A549 (cell line): ENCODE data around the gene ZWILCH. TPM values are rescaled to one million over a fixed set of nuclear protein-coding genes. Genes with fewer than 3 reads are reported as not detected.

Experiments used
- ATAC-seq, 2 experiments: fragments of 200-7000 bp in 1 of 2; fragments of >200 bp in 1 of 2; cut with Nextera tagmentation in 1 of 2; cut with Tn5 transposase in 1 of 2; 3 replicates each; pipeline versions ENCODE4 v1.8.0 to v1.9.1; 2018 to 2020; ENCODE audit warnings: mild to moderate bottlenecking in 1 of 2, moderate library complexity in 1 of 2
- CTCF ChIA-PET: fragments of 300-600 bp; sonication (Branson Sonifier 250); formaldehyde crosslinking; extraction: SDS; loops from one replicate; lab custom pipeline; 2021; ENCODE audit warnings: antibody characterized with exemption, inconsistent platforms; lab: Yijun Ruan, JAX
- POLR2A ChIA-PET: fragments of 350-600 bp; formaldehyde crosslinking; extraction: SDS; loops from one replicate; lab custom pipeline; 2021; ENCODE audit warnings: antibody characterized with exemption, inconsistent platforms; lab: Yijun Ruan, JAX
- DNase-seq, 2 experiments: peaks; one replicate each; pipeline versions ENCODE4 v3.0.0 to v3.0.0-alpha.2; 2011 to 2016; ENCODE audit warnings: low read depth in 1 of 2, low spot score in 1 of 2
- FAIRE-seq: peaks from 2 replicates; lab custom pipeline; 2011; peaks lifted over from hg19 to GRCh38; lab: Jason Lieb, UNC
- H3K27ac ChIP-seq, 2 experiments: fragments of >200 bp; sonication (Bioruptor Twin); formaldehyde crosslinking; 3 replicates each; pipeline ENCODE4 v1.5.1; 2016 to 2017
- H3K4me1 ChIP-seq: fragments of >200 bp; sonication (Bioruptor Twin); formaldehyde crosslinking; 3 replicates; pipeline ENCODE4 v1.6.1; 2016
- H3K4me2 ChIP-seq: fragments of >200 bp; sonication (Bioruptor Twin); formaldehyde crosslinking; 3 replicates; pipeline ENCODE4 v1.6.1; 2016
- H3K4me3 ChIP-seq: fragments of >200 bp; sonication (Bioruptor Twin); formaldehyde crosslinking; 3 replicates; pipeline ENCODE4 v1.5.1; 2016
- H3K9me3 ChIP-seq: fragments of >200 bp; sonication (Bioruptor Twin); formaldehyde crosslinking; 3 replicates; pipeline ENCODE4 v1.6.1; 2016
- BCL3 ChIP-seq: fragments of >200 bp; sonication (Bioruptor Twin); formaldehyde crosslinking; IDR thresholded peaks from 3 replicates; pipeline ENCODE4 v1.6.1; 2016
- BHLHE40 ChIP-seq: IDR thresholded peaks from 2 replicates; pipeline ENCODE4 v1.6.1; 2012; ENCODE audit warnings: low read depth, low read length, inconsistent platforms
- CBX8 ChIP-seq: fragments of 200-600 bp; sonication (generic); IDR thresholded peaks from 2 replicates; pipeline ENCODE4 v1.6.1; 2016
- CHD4 ChIP-seq: fragments of 200-600 bp; sonication (generic); IDR thresholded peaks from 2 replicates; pipeline ENCODE4 v1.6.1; 2016; ENCODE audit warnings: antibody characterized with exemption, mild to moderate bottlenecking, borderline replicate concordance
- EHF ChIP-seq: fragments of 250-450 bp; sonication (Bioruptor Pico); IDR thresholded peaks from 2 replicates; pipeline ENCODE4 v1.5.0; 2020; ENCODE audit warnings: mild to moderate bottlenecking
- EHMT2 ChIP-seq: fragments of 200-600 bp; sonication (generic); IDR thresholded peaks from 2 replicates; pipeline ENCODE4 v1.6.1; 2016; ENCODE audit warnings: antibody characterized with exemption, low read depth, mild to moderate bottlenecking, moderate library complexity
- FOSB ChIP-seq: fragments of 250-450 bp; sonication (Bioruptor Pico); IDR thresholded peaks from 2 replicates; pipeline ENCODE4 v1.5.0; 2020; ENCODE audit warnings: mild to moderate bottlenecking, moderate library complexity
- GATA3 ChIP-seq: IDR thresholded peaks from 2 replicates; pipeline ENCODE4 v1.6.1; 2012; ENCODE audit warnings: borderline replicate concordance
- HEYL ChIP-seq: fragments of 250-450 bp; sonication (Bioruptor Pico); IDR thresholded peaks from 2 replicates; pipeline ENCODE4 v1.8.0; 2021; ENCODE audit warnings: mild to moderate bottlenecking, moderate library complexity
- HOXB13 ChIP-seq: fragments of 250-450 bp; sonication (Bioruptor Pico); IDR thresholded peaks from 2 replicates; pipeline ENCODE4 v1.5.0; 2020; ENCODE audit warnings: low read depth, mild to moderate bottlenecking, moderate library complexity
- HOXB5 ChIP-seq: fragments of 250-450 bp; sonication (Bioruptor Pico); IDR thresholded peaks from 2 replicates; pipeline ENCODE4 v1.5.0; 2020; ENCODE audit warnings: mild to moderate bottlenecking, moderate library complexity
- JUN ChIP-seq, 2 experiments: fragments of >200 bp; sonication (Bioruptor Twin); formaldehyde crosslinking; IDR thresholded peaks; 2 replicates in 1 of 2; 3 replicates in 1 of 2; pipeline ENCODE4 v1.6.1; 2016 to 2017
- KDM1A ChIP-seq: fragments of 200-600 bp; sonication (generic); IDR thresholded peaks from 2 replicates; pipeline ENCODE4 v1.6.1; 2016; ENCODE audit warnings: low read depth, mild to moderate bottlenecking
- KDM5A ChIP-seq: fragments of 200-600 bp; sonication (generic); IDR thresholded peaks from 2 replicates; pipeline ENCODE4 v1.6.1; 2016; ENCODE audit warnings: antibody characterized with exemption, mild to moderate bottlenecking
- NFE2L2 ChIP-seq: fragments of 150-350 bp; conservative IDR thresholded peaks from 2 replicates; pipeline ENCODE4 v1.6.1; 2014; ENCODE audit warnings: low read length
- POLR2A ChIP-seq: IDR thresholded peaks from 2 replicates; pipeline ENCODE4 v1.6.1; 2012; ENCODE audit warnings: mild to moderate bottlenecking, low read length
- RAD21 ChIP-seq, 2 experiments: fragments of >200 bp in 1 of 2; sonication (Bioruptor Twin) in 1 of 2; formaldehyde crosslinking in 1 of 2; IDR thresholded peaks in 1 of 2; conservative IDR thresholded peaks in 1 of 2; 2 replicates in 1 of 2; 3 replicates in 1 of 2; pipeline ENCODE4 v1.6.1; 2012 to 2018; ENCODE audit warnings: inconsistent platforms in 1 of 2
- RARB ChIP-seq: fragments of 250-450 bp; sonication (Bioruptor Pico); IDR thresholded peaks from 2 replicates; pipeline ENCODE4 v1.8.0; 2021; ENCODE audit warnings: mild to moderate bottlenecking, moderate library complexity
- RCOR1 ChIP-seq: fragments of 150-350 bp; IDR thresholded peaks from 2 replicates; pipeline ENCODE4 v1.6.1; 2014; ENCODE audit warnings: antibody characterized with exemption, low read length, low read depth
- SREBF2 ChIP-seq: fragments of 450-650 bp; IDR thresholded peaks from 2 replicates; pipeline ENCODE4 v1.6.1; 2014; ENCODE audit warnings: mild to moderate bottlenecking, moderate library complexity
- USF2 ChIP-seq: fragments of 450-650 bp; IDR thresholded peaks from 2 replicates; pipeline ENCODE4 v1.6.1; 2014; ENCODE audit warnings: antibody characterized with exemption
- ZFP36 ChIP-seq: fragments of 450-650 bp; IDR thresholded peaks from 2 replicates; pipeline ENCODE4 v1.6.1; 2014; ENCODE audit warnings: borderline replicate concordance; ENCODE audit not compliant: partially characterized antibody
- ZSCAN20 ChIP-seq: fragments of 250-450 bp; sonication (Bioruptor Pico); IDR thresholded peaks from 2 replicates; pipeline ENCODE4 v1.8.0; 2022; ENCODE audit warnings: mild to moderate bottlenecking, moderate library complexity
- WGBS: methylation state at CpG from one replicate; pipeline ENCODE4 v1.1.6; 2017; ENCODE audit errors: missing lambda C conversion rate; 5-methylcytosine and 5-hydroxymethylcytosine counted together
- polyA plus RNA-seq, 4 experiments: library from polyadenylated mRNA; depleted of rRNA in 3 of 4; stranded (reverse); fragments of >200 nt; fragmentation: RNase III in 1 of 4; extraction: RNeasy Plus Mini Kit Qiagen cat#74134 plus additional on column Dnase treatment in 1 of 4; gene quantifications; 2 replicates in 3 of 4; 3 replicates in 1 of 4; pipeline ENCODE4 v1.2.3, GENCODE V29; 2011 to 2017
- TF ChIP-seq, protein P1 (sequence below): IDR thresholded peaks from 2 replicates; pipeline ENCODE4 v1.6.1; 2012
- TF ChIP-seq, protein P2 (sequence below): fragments of 250-450 bp; sonication (Bioruptor Pico); IDR thresholded peaks from 2 replicates; pipeline ENCODE4 v1.5.0; 2020; ENCODE audit warnings: low read depth, mild to moderate bottlenecking, moderate library complexity
- TF ChIP-seq, protein P3 (sequence below): fragments of >200 bp; sonication (Bioruptor Twin); formaldehyde crosslinking; IDR thresholded peaks from 2 replicates; pipeline ENCODE4 v1.6.1; 2016
- TF ChIP-seq, protein P4 (sequence below): IDR thresholded peaks from 2 replicates; pipeline ENCODE4 v1.6.1; 2012

ZWILCH gene
- polyA plus RNA-seq, 2 of the 4 experiments (the other 2 are of a cell fraction) = 49.4 to 70.9 TPM

GRCh38 chr15:66496951-66497501, 8.1 kb upstream of the ZWILCH start:
- no peaks in the 10 kb centered on the region for H3K9me3 ChIP-seq
- WGBS = 22% methylated on average over 17 of the region's 17 CpGs
- POLR2A ChIA-PET = interaction anchor here (0.5 to 3.3 kb wide), 4 partner anchors 10 to 146 kb away, joined by 3 to 25 read pairs (median 3); partner anchors contain the start of gene MAP2K1
- peak overlapping the region; percentile 97 for H3K4me2 ChIP-seq
- TF ChIP-seq ZSCAN20 (CRISPR knock-in tag) = no peak
- TF ChIP-seq, protein P1, sequence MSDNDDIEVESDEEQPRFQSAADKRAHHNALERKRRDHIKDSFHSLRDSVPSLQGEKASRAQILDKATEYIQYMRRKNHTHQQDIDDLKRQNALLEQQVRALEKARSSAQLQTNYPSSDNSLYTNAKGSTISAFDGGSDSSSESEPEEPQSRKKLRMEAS = no peak
- no peak for TF ChIP-seq HOXB13 (CRISPR knock-in tag)
- TF ChIP-seq EHF (CRISPR knock-in tag) = no peak
- TF ChIP-seq, protein P2, sequence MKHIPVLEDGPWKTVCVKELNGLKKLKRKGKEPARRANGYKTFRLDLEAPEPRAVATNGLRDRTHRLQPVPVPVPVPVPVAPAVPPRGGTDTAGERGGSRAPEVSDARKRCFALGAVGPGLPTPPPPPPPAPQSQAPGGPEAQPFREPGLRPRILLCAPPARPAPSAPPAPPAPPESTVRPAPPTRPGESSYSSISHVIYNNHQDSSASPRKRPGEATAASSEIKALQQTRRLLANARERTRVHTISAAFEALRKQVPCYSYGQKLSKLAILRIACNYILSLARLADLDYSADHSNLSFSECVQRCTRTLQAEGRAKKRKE = peak; percentile 66; the same call in 1 of the 2 replicates
- TF ChIP-seq, protein P3, sequence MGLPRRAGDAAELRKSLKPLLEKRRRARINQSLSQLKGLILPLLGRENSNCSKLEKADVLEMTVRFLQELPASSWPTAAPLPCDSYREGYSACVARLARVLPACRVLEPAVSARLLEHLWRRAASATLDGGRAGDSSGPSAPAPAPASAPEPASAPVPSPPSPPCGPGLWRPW = no peak
- no peak for TF ChIP-seq KDM1A
- TF ChIP-seq POLR2A = no peak
- no peak for TF ChIP-seq HEYL (CRISPR knock-in tag)
- 0 out of 2 replicates have a peak, but pooled peaks have one; percentile 25 for TF ChIP-seq USF2
- TF ChIP-seq, all 56 proteins: peak for 2
- ATAC-seq (peak; percentile 27 to 45), DNase-seq (peak in 1 of 2 experiments; percentile 31), FAIRE-seq (no peak)
- Histone ChIP-seq H3K4me3 (peak overlapping the region; percentile 84), H3K4me1 (peaks cover 46% of the 10 kb centered on the region), H3K27ac (peak overlapping the region; percentile 91 to 92)
- CTCF ChIA-PET = interaction anchor here (0.6 to 4.7 kb wide), 44 partner anchors 8 to 948 kb away, joined by 3 to 75 read pairs (median 5); partner anchors contain the start of genes DIS3L, LCTL, MAP2K1 and RPL4

DNA sequence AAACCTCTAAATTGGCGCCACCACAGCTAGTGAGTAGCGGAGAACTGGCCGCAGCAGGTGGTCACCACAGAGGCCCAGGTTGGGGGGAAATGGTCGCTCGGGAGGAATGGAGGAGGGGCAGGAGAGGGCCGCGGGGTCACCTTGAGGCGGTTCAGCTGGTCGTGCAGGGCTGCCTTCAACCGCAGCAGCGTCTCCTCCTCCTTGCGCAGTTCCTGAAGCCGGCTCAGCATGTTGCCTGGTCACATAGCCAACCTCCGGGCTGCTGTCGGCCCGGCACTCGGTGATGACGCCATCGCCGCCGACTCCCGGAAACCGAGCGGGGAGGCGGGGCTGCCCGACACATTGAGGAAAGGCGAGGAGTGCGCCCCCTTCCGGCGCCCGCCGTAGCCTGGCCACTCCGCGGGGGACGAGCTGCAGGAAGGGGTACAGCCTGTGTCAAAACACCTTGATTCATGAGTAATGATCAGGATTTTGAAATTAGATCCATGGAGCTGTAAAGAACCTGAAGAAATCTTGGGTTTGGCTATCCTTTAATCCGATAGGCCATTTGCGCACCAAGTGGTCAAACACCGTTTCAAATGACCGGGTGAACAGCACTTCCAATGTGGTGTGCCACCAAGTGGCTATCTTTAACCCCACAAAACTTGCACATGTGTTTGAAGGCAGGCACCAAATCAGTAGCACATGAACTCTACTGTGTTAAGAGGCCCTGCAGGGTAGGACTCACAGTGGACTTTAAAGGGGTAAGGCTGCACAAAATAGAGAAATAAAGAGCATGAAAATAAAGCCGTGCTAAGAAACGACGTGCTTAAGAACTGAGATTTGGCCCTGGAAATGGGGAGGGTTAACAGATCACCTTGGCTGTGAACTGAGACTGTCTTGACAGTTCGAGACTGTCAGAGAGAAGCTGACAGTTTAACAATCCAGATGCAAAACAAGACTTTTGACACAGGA, 7.3 kb upstream of the ZWILCH start, which contains the start of gene SNAPC5:
SNAPC5 (minus strand) TSS at position 261 of the 954 bp plus-strand sequence; CDS start at position 230, 31 bp downstream.
- POLR2A ChIA-PET = interaction anchor here (0.5 to 3.3 kb wide), 7 partner anchors 9 to 203 kb away, joined by 3 to 25 read pairs (median 3); partner anchors contain the start of genes MAP2K1 and TIPIN
- FAIRE-seq = peak; percentile 13
- Histone ChIP-seq H3K9me3 (no peaks in the 10 kb centered on the region), H3K4me3 (peak within 1 kb of the TSS; percentile 84), H3K4me1 (peaks cover 54% of the 10 kb centered on the region), H3K27ac (peak within 1 kb of the TSS; percentile 91 to 92), H3K4me2 (peak within 1 kb of the TSS; percentile 97)
- WGBS = 7% methylated on average over 31 of the region's 43 CpGs
- DNase-seq = peak; percentile 85 to 96
- peak; percentile 84 to 89 for ATAC-seq
- CTCF ChIA-PET = interaction anchor here (0.5 to 4.7 kb wide), 72 partner anchors 9 to 949 kb away, joined by 3 to 75 read pairs (median 4); partner anchors contain the start of genes DIS3L, LCTL, MAP2K1 and RPL4
- peak; percentile 94 for TF ChIP-seq BCL3
- no peak for TF ChIP-seq NFE2L2
- peak; percentile 98 for TF ChIP-seq FOSB (CRISPR knock-in tag)
- TF ChIP-seq GATA3 = peak; percentile 81
- peak; percentile 79; the same call in 1 of the 2 replicates for TF ChIP-seq EHF (CRISPR knock-in tag)
- TF ChIP-seq KDM5A = peak; percentile 62
- TF ChIP-seq SREBF2 = no peak
- no peak for TF ChIP-seq CHD4
- TF ChIP-seq, protein P1 = peak; percentile 84
- peak; percentile 87 for TF ChIP-seq POLR2A
- peak; percentile 76; the same call in 1 of the 2 replicates for TF ChIP-seq HOXB13 (CRISPR knock-in tag)
- TF ChIP-seq EHMT2 = no peak
- TF ChIP-seq RARB (CRISPR knock-in tag) = peak; percentile 94
- TF ChIP-seq RAD21 (conservative IDR thresholded peaks at IDR 0.05 in 1 of 2, IDR thresholded peaks at IDR 0.05 in 1 of 2) = peak; percentile 36 to 67
- peak; percentile 89 for TF ChIP-seq HOXB5 (CRISPR knock-in tag)
- TF ChIP-seq BHLHE40 = no peak
- TF ChIP-seq CBX8 = no peak
- TF ChIP-seq, protein P4, sequence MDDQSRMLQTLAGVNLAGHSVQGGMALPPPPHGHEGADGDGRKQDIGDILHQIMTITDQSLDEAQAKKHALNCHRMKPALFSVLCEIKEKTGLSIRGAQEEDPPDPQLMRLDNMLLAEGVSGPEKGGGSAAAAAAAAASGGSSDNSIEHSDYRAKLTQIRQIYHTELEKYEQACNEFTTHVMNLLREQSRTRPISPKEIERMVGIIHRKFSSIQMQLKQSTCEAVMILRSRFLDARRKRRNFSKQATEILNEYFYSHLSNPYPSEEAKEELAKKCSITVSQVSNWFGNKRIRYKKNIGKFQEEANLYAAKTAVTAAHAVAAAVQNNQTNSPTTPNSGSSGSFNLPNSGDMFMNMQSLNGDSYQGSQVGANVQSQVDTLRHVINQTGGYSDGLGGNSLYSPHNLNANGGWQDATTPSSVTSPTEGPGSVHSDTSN = peak; percentile 91
- TF ChIP-seq RCOR1 = no peak
- no peak for TF ChIP-seq KDM1A
- no peak for TF ChIP-seq HEYL (CRISPR knock-in tag)
- TF ChIP-seq JUN (IDR thresholded peaks at IDR 0.05) = peak; percentile 97 to 99
- TF ChIP-seq ZFP36 = peak; percentile 24
- TF ChIP-seq, protein P2 = peak; percentile 69
